Measurements from ENCODE around the gene CAB39. TPM values are rescaled to one million over a fixed set of nuclear protein-coding genes. Genes with fewer than 3 reads are reported as not detected.

Gene CAB39
- total and polyA plus RNA-seq, 2 of the 8 experiments (the other 6 are each of a cell fraction or from before 2014, with no cell fraction given) = 16.4 to 50.5 TPM

GRCh38 chr2:230748087-230748486, 35.4 kb downstream of the CAB39 start (continued):
- no peak for TF ChIP-seq CHD7 (IDR thresholded peaks at IDR 0.05; ENCODE audit: insufficient replicate concordance, low read length)

Measured in H1 (cell line).